Measurements from ENCODE around the gene DHCR7.

DHCR7 gene, protein sequence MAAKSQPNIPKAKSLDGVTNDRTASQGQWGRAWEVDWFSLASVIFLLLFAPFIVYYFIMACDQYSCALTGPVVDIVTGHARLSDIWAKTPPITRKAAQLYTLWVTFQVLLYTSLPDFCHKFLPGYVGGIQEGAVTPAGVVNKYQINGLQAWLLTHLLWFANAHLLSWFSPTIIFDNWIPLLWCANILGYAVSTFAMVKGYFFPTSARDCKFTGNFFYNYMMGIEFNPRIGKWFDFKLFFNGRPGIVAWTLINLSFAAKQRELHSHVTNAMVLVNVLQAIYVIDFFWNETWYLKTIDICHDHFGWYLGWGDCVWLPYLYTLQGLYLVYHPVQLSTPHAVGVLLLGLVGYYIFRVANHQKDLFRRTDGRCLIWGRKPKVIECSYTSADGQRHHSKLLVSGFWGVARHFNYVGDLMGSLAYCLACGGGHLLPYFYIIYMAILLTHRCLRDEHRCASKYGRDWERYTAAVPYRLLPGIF

GRCh38 chr11:71448257-71449171, at the start of gene DHCR7:
Gene DHCR7 (minus strand): TSS chr11:71448393. CDS start chr11:71444952, 3,441 bp downstream.
- H3K27me3 Mint-ChIP-seq = no peaks in the 10 kb centered on the region
- peaks cover 34 to 45% of the 10 kb centered on the region in 2 donors for H3K36me3 Mint-ChIP-seq
- peaks cover 3 to 6% of the 10 kb centered on the region in 2 donors for H3K9me3 Mint-ChIP-seq
- peak within 1 kb of the TSS; percentile 92 to 96 for H3K4me3 Mint-ChIP-seq
- peaks cover 38 to 57% of the 10 kb centered on the region in 2 donors for H3K4me1 Mint-ChIP-seq
- peak; percentile 96 for DNase-seq
- peak; percentile 89 for ATAC-seq (replicated peaks)
- H3K27ac Mint-ChIP-seq = peak within 1 kb of the TSS; percentile 93

DNA sequence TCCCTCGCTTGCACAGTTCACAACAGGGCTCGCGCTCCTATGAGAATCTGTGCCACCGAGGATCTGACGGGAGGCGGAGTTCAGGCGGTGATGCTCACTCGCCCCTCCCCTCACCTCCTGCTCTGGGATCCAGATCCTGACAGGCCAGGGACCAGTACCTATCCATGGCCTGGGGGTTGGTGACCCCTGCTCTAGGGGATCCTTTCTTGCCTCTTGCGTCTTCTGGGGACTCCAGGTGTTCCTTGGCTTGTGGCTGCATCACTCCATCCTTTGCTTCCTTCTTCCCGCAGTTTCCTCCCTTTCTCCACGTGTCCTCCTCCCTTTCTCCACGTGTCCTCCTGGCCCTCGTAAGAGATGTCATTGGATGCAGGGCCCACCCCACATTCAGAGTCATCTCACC, 48.2 kb upstream of the DHCR7 start:
- Mint-ChIP-seq H3K36me3 (peaks cover 67 to 85% of the 10 kb centered on the region in 2 donors), H3K4me3 (no peak overlapping the region), H3K4me1 (peaks cover 0 to 4% of the 10 kb centered on the region in 2 donors), H3K27me3 (no peaks in the 10 kb centered on the region), H3K27ac (peak overlapping the region; percentile 79), H3K9me3 (no peaks in the 10 kb centered on the region)
- DNase-seq (no peak), ATAC-seq (replicated peaks) (no peak)

DNA sequence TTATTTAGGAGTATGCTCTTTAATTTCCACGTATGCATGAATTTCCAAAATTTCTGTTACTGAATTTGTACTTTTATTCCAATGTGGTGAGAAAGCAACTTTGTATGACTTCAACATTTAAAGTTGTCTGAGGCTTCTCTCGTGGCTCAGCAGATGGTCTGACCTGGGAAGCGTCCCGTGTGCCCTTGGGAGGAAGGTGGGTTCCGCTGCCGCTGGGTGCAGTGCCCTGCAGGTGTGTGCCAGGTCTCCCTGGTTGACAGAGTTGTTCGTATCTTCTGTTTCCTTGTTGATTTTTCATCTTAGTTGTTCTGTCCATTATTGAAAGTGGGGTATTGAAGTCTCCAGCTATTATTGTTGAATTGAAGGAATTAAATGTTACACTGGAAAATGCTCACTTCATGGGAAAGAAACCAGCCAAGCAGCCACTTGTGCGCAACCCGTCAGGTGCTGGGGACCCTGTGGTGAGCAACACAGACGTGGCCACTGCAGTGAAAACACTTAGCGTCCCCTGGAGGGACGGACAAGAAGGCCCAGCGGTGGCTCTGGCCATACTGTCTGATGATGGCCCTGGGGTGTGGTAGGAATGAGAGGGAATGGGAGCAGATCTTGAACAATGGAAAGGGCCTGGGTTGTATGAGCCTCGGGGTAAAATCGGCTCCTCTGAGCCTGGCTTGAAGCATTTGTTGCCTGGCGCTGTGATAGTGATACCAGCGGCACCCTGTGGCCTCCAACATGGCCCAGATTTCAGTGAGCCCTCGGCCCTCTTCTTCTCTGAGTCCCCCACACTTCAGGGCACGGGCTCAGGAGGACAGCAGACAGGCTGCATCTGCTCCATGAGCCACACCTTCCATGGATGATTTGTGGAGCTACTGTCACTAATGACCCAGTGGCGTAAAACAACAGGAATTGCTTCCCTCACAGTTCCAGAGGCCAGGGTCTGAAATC, 47.4 kb upstream of the DHCR7 start:
- Mint-ChIP-seq H3K4me3 (no peak overlapping the region), H3K36me3 (peaks cover 71 to 85% of the 10 kb centered on the region in 2 donors)

GRCh38 chr11:71491940-71492339, 43.7 kb upstream of the DHCR7 start:
- H3K27ac Mint-ChIP-seq = no peak overlapping the region
- DNase-seq = no peak
- peaks cover 70 to 86% of the 10 kb centered on the region in 2 donors for H3K36me3 Mint-ChIP-seq
- H3K4me1 Mint-ChIP-seq = peaks cover 17 to 18% of the 10 kb centered on the region in 2 donors
- no peaks in the 10 kb centered on the region for H3K9me3 Mint-ChIP-seq
- ATAC-seq (replicated peaks) = no peak
- no peak overlapping the region for H3K4me3 Mint-ChIP-seq
- H3K27me3 Mint-ChIP-seq = no peaks in the 10 kb centered on the region

More for the DNA sequence above, 47.4 kb upstream of the DHCR7 start:
- Mint-ChIP-seq H3K4me1 (peaks cover 0 to 4% of the 10 kb centered on the region in 2 donors), H3K27ac (no peak overlapping the region), H3K27me3 (no peaks in the 10 kb centered on the region), H3K9me3 (no peaks in the 10 kb centered on the region)
- DNase-seq = no peak
- no peak for ATAC-seq (replicated peaks)

DNA sequence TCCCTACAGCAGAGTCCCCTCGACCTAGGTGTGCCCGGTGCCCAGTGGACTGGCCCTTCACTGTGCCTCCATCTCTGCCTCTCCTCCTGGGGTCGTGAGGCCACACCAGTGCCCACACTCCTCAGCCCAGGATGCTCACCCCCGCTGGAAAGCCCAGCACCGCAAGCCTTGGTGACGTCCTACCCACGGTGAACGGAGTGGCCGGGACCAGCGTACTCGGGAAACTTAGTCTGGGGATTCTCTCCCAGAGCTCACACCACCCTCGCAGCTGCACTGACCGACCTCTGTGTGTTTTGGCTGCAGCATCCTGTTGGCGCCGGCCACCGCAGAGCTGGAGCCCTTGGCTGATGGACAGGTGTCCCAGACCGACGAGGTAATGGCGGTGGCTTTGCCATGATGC, 43.3 kb upstream of the DHCR7 start:
- Mint-ChIP-seq H3K36me3 (peaks cover 66 to 85% of the 10 kb centered on the region in 2 donors), H3K4me1 (peaks cover 17 to 18% of the 10 kb centered on the region in 2 donors), H3K27ac (no peak overlapping the region), H3K27me3 (no peaks in the 10 kb centered on the region), H3K9me3 (no peaks in the 10 kb centered on the region), H3K4me3 (no peak overlapping the region)
- DNase-seq = no peak
- ATAC-seq (replicated peaks) = no peak

DNA sequence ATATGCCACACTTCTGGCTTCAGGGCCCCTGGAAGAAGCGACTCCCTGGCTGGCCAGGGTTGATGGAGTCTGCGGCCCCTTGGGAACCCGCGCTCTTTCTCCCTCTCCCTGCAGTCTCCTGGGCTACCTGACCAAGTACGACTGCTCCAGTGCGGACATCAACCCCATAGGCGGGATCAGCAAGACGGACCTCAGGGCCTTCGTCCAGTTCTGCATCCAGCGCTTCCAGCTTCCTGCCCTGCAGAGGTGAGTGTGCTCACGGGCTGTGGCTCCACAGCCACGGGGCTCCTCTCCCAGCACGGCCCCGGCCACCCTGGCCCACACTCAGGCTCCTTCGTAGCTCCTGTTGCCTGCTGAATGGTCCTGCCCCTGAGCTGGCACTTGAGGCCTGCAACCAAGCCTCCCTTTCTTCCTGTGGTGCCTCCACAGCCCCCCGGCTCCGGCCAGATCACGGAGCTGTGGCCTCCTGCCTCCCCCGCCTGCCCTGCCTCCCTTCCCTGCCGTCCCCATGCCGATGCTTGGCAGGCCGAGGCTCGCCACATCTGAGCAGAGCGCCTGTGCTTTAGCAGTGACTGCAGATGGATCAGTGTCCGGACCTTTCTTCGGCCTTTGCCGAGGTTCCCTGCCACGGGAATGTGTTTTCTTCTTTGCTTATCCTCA, 42.7 kb upstream of the DHCR7 start:
- Mint-ChIP-seq H3K4me3 (no peak overlapping the region), H3K27me3 (no peaks in the 10 kb centered on the region), H3K9me3 (no peaks in the 10 kb centered on the region), H3K27ac (no peak overlapping the region), H3K4me1 (peaks cover 17 to 20% of the 10 kb centered on the region in 2 donors), H3K36me3 (peaks cover 68 to 85% of the 10 kb centered on the region in 2 donors)
- ATAC-seq (replicated peaks) = no peak
- DNase-seq = no peak

GRCh38 chr11:71490044-71490730, 42.0 kb upstream of the DHCR7 start:
- H3K9me3 Mint-ChIP-seq = no peaks in the 10 kb centered on the region
- no peak overlapping the region for H3K4me3 Mint-ChIP-seq
- no peak for ATAC-seq (replicated peaks)
- DNase-seq = no peak
- H3K4me1 Mint-ChIP-seq = peaks cover 17 to 20% of the 10 kb centered on the region in 2 donors
- peaks cover 68 to 85% of the 10 kb centered on the region in 2 donors for H3K36me3 Mint-ChIP-seq
- H3K27ac Mint-ChIP-seq = no peak overlapping the region
- H3K27me3 Mint-ChIP-seq = no peaks in the 10 kb centered on the region

DNA sequence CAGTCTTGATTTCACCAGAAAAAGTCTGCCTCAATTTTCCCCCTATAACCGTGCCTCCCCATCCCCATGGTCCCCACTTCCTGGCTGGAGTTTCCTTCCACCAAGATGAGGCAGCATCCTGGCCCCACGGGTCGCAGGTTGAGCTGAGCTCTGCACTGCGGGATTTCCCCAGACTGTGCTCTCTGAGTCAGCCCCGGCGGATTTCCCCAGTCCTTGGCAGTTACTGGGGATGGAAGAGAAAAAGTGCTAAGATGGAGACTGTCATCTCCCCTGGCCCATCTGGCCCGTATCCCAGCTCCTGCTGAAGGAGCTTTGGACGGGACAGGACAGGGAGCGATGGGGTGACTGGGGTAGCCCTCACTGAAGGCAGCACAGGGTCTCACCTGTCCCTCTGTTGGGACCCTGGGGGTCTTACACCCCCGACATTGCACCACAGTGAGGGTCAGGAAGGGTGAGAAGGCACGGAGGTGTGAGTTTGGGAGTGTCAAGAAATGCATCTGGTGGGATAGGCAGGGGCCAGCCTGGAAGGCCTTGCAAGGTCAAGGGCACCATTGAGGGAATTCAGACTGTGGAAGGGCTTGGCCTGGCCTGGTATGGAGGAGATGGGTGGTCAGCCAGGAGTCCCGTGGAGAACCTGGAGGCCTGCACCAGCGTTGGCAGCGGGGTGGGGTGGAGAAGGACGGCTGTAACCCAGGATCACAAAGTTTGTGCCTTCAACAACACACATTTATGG, 41.3 kb upstream of the DHCR7 start:
- H3K4me3 Mint-ChIP-seq = no peak overlapping the region

DNA sequence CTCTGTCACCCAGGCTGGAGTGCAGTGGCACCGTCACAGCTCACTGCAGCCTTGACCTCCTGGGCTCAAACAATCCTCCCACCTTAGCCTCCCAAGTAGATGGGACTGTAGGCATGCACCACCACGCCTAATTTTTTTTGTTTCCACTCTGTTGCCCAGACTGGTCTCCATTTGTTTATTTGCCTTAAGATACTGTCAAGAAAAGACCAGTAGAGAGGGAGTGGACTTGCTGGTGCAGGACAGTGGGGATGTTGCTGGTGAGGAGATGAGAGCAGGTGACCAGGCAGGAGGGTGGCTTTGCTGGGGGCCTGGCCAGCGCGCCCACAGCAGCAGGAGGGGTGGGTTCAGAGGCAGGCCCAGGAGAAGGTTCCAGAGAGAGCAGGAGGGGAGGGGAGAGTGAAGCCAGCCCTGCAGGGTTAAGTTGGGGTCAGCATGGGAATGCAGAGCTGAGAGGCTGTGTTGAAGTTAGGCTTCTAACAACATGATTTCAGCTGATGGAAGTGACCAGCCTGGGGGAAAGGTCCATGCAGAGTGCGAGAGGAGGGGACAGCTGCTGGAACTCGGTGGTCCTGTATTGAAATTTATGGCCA, 40.6 kb upstream of the DHCR7 start:
- Mint-ChIP-seq H3K36me3 (peaks cover 68 to 86% of the 10 kb centered on the region in 2 donors), H3K27me3 (no peaks in the 10 kb centered on the region), H3K4me3 (no peak overlapping the region), H3K4me1 (peaks cover 17 to 18% of the 10 kb centered on the region in 2 donors), H3K27ac (peak overlapping the region; percentile 83), H3K9me3 (no peaks in the 10 kb centered on the region)
- peak in 1 of 2 donors; percentile 15 for ATAC-seq (replicated peaks)
- DNase-seq = no peak

More for the DNA sequence above, 41.3 kb upstream of the DHCR7 start:
- Mint-ChIP-seq H3K9me3 (no peaks in the 10 kb centered on the region), H3K27me3 (no peaks in the 10 kb centered on the region), H3K36me3 (peaks cover 66 to 85% of the 10 kb centered on the region in 2 donors), H3K27ac (peak overlapping the region; percentile 86), H3K4me1 (peaks cover 17 to 18% of the 10 kb centered on the region in 2 donors)
- peak; percentile 49 for DNase-seq
- peak; percentile 79 to 97 for ATAC-seq (replicated peaks)

GRCh38 chr11:71486320-71486719, 38.1 kb upstream of the DHCR7 start:
- H3K36me3 Mint-ChIP-seq = peaks cover 70 to 88% of the 10 kb centered on the region in 2 donors
- DNase-seq (no peak), ATAC-seq (replicated peaks) (no peak)
- H3K4me1 Mint-ChIP-seq = peaks cover 16 to 17% of the 10 kb centered on the region in 2 donors
- H3K9me3 Mint-ChIP-seq = no peaks in the 10 kb centered on the region
- no peaks in the 10 kb centered on the region for H3K27me3 Mint-ChIP-seq
- no peak overlapping the region for H3K27ac Mint-ChIP-seq
- H3K4me3 Mint-ChIP-seq = no peak overlapping the region

GRCh38 chr11:71485466-71485865, 37.3 kb upstream of the DHCR7 start:
- peaks cover 16 to 17% of the 10 kb centered on the region in 2 donors for H3K4me1 Mint-ChIP-seq
- ATAC-seq (replicated peaks) (no peak), DNase-seq (no peak)
- H3K36me3 Mint-ChIP-seq = peaks cover 67 to 88% of the 10 kb centered on the region in 2 donors
- no peaks in the 10 kb centered on the region for H3K27me3 Mint-ChIP-seq
- no peak overlapping the region for H3K27ac Mint-ChIP-seq
- H3K9me3 Mint-ChIP-seq = no peaks in the 10 kb centered on the region
- no peak overlapping the region for H3K4me3 Mint-ChIP-seq

- Mint-ChIP-seq H3K4me3 (no peak overlapping the region), H3K27ac (no peak overlapping the region), H3K36me3 (peaks cover 64 to 86% of the 10 kb centered on the region in 2 donors), H3K4me1 (peaks cover 16 to 17% of the 10 kb centered on the region in 2 donors), H3K9me3 (no peaks in the 10 kb centered on the region), H3K27me3 (no peaks in the 10 kb centered on the region)
- ATAC-seq (replicated peaks) = no peak
- DNase-seq = no peak
Observed at GRCh38 chr11:71485063-71485399, 36.8 kb upstream of the DHCR7 start.

All from stimulated activated naive B cell treated with anti-CD40 and anti-IgM and Interleukin-4, amounts not matched to agents 10 μg/mL and 1 μg/mL and 100 μg/mL, for 72 hours (primary cell).